ENCODE measurements around the gene SLC17A8.

Gene SLC17A8

GRCh38 chr12:100433701-100434100 lies 76.8 kb downstream of the SLC17A8 start:
- no peak for DNase-seq

GRCh38 chr12:100434177-100434576 lies 77.3 kb downstream of the SLC17A8 start:
- no peak for DNase-seq

GRCh38 chr12:100435957-100436356 lies 79.1 kb downstream of the SLC17A8 start:
- no peak for DNase-seq

- DNase-seq = no peak
Measured at GRCh38 chr12:100437038-100437841, 80.4 kb downstream of the SLC17A8 start.

GRCh38 chr12:100439797-100440196 lies 82.9 kb downstream of the SLC17A8 start:
- no peak for DNase-seq

- no peak for DNase-seq
Measured at GRCh38 chr12:100442403-100442802, 85.5 kb downstream of the SLC17A8 start.

- DNase-seq = no peak
Measured at GRCh38 chr12:100443434-100443833, 86.6 kb downstream of the SLC17A8 start.

- DNase-seq = no peak
Measured at GRCh38 chr12:100445081-100445481, 88.2 kb downstream of the SLC17A8 start.

GRCh38 chr12:100447381-100447780 lies 90.5 kb downstream of the SLC17A8 start:
- no peak for DNase-seq

- DNase-seq = no peak
Measured at GRCh38 chr12:100448656-100449055, 91.8 kb downstream of the SLC17A8 start.

- DNase-seq = no peak
Measured at GRCh38 chr12:100450735-100451134, 93.9 kb downstream of the SLC17A8 start.

- no peak for DNase-seq
Measured at GRCh38 chr12:100453951-100454350, 97.1 kb downstream of the SLC17A8 start.

- no peak for DNase-seq
Measured at GRCh38 chr12:100455896-100456295, 99.0 kb downstream of the SLC17A8 start.

GRCh38 chr12:100458191-100458590 lies 101.3 kb downstream of the SLC17A8 start:
- no peak for DNase-seq

GRCh38 chr12:100460702-100461101 lies 103.8 kb downstream of the SLC17A8 start:
- no peak for DNase-seq

GRCh38 chr12:100461330-100461973 lies 104.6 kb downstream of the SLC17A8 start:
- DNase-seq = no peak

- no peak for DNase-seq
Measured at GRCh38 chr12:100463661-100464060, 106.8 kb downstream of the SLC17A8 start.

- DNase-seq = no peak
Measured at GRCh38 chr12:100464529-100464928, 107.7 kb downstream of the SLC17A8 start.

- DNase-seq = no peak
Measured at GRCh38 chr12:100468126-100468525, 111.3 kb downstream of the SLC17A8 start.
